ENCODE measurements around the gene CLCN5.
"Not testable (repeated sequence)": the region's sequence is repeated elsewhere in the genome, so short reads cannot be mapped to it uniquely, and the experiment has no call there.

The CLCN5 gene

GRCh38 chrX:49995107-49995731 lies 72.8 kb downstream of the CLCN5 start:
- DNase-seq (ENCODE audit: low read depth in 2 of 3, low spot score in 1 of 3): no peak

- DNase-seq (ENCODE audit: low read depth in 2 of 3, low spot score in 1 of 3): no peak
Observed at GRCh38 chrX:49995795-49996455, 73.5 kb downstream of the CLCN5 start.

- DNase-seq (ENCODE audit: low read depth in 2 of 3, low spot score in 1 of 3): no peak
Observed at GRCh38 chrX:49996474-49996873, 74.1 kb downstream of the CLCN5 start.

GRCh38 chrX:49999087-49999486 lies 76.7 kb downstream of the CLCN5 start:
- DNase-seq (ENCODE audit: low read depth in 2 of 3, low spot score in 1 of 3): no peak

GRCh38 chrX:50000937-50001542 lies 78.6 kb downstream of the CLCN5 start:
- DNase-seq (ENCODE audit: low read depth in 2 of 3, low spot score in 1 of 3): no peak

GRCh38 chrX:50002067-50002714 lies 79.8 kb downstream of the CLCN5 start:
- DNase-seq (ENCODE audit: low read depth in 2 of 3, low spot score in 1 of 3): no peak

- DNase-seq (ENCODE audit: low read depth in 2 of 3, low spot score in 1 of 3): no peak
Observed at GRCh38 chrX:50003467-50003866, 81.1 kb downstream of the CLCN5 start.

GRCh38 chrX:50003927-50004326 lies 81.5 kb downstream of the CLCN5 start:
- DNase-seq (ENCODE audit: low read depth in 2 of 3, low spot score in 1 of 3): no peak

GRCh38 chrX:50025591-50025990 lies 103.2 kb downstream of the CLCN5 start:
- DNase-seq (ENCODE audit: low read depth in 2 of 3, low spot score in 1 of 3): not testable (repeated sequence)

GRCh38 chrX:50035126-50035525 lies 112.7 kb downstream of the CLCN5 start:
- no peak for DNase-seq (ENCODE audit: low read depth in 2 of 3, low spot score in 1 of 3)

- DNase-seq (ENCODE audit: low read depth in 2 of 3, low spot score in 1 of 3): no peak
Observed at GRCh38 chrX:50036426-50036825, 114.0 kb downstream of the CLCN5 start.

GRCh38 chrX:50045823-50046222 lies 123.4 kb downstream of the CLCN5 start:
- DNase-seq (ENCODE audit: low read depth in 2 of 3, low spot score in 1 of 3): no peak

GRCh38 chrX:50049228-50049627 lies 126.8 kb downstream of the CLCN5 start:
- DNase-seq (ENCODE audit: low read depth in 2 of 3, low spot score in 1 of 3): no peak

GRCh38 chrX:50054147-50054546 lies 131.8 kb downstream of the CLCN5 start:
- no peak for DNase-seq (ENCODE audit: low read depth in 2 of 3, low spot score in 1 of 3)

GRCh38 chrX:50066318-50066937 lies 144.0 kb downstream of the CLCN5 start:
- DNase-seq (ENCODE audit: low read depth in 2 of 3, low spot score in 1 of 3): no peak

GRCh38 chrX:50067435-50068284 lies 145.3 kb downstream of the CLCN5 start:
- no peak for DNase-seq (ENCODE audit: low read depth in 2 of 3, low spot score in 1 of 3)

GRCh38 chrX:50068285-50068563 lies 145.8 kb downstream of the CLCN5 start:
- no peak for DNase-seq (ENCODE audit: low read depth in 2 of 3, low spot score in 1 of 3)

GRCh38 chrX:50068893-50069292 lies 146.5 kb downstream of the CLCN5 start:
- DNase-seq (ENCODE audit: low read depth in 2 of 3, low spot score in 1 of 3): no peak

- no peak for DNase-seq (ENCODE audit: low read depth in 2 of 3, low spot score in 1 of 3)
Observed at GRCh38 chrX:50071494-50071893, 149.1 kb downstream of the CLCN5 start.

- DNase-seq (ENCODE audit: low read depth in 2 of 3, low spot score in 1 of 3): no peak
Observed at GRCh38 chrX:50072110-50072509, 149.7 kb downstream of the CLCN5 start.

- DNase-seq (ENCODE audit: low read depth in 2 of 3, low spot score in 1 of 3): no peak
Observed at GRCh38 chrX:50073601-50074000, 151.2 kb downstream of the CLCN5 start.
